ENCODE results near the gene TTLL3.

The TTLL3 gene

DNA sequence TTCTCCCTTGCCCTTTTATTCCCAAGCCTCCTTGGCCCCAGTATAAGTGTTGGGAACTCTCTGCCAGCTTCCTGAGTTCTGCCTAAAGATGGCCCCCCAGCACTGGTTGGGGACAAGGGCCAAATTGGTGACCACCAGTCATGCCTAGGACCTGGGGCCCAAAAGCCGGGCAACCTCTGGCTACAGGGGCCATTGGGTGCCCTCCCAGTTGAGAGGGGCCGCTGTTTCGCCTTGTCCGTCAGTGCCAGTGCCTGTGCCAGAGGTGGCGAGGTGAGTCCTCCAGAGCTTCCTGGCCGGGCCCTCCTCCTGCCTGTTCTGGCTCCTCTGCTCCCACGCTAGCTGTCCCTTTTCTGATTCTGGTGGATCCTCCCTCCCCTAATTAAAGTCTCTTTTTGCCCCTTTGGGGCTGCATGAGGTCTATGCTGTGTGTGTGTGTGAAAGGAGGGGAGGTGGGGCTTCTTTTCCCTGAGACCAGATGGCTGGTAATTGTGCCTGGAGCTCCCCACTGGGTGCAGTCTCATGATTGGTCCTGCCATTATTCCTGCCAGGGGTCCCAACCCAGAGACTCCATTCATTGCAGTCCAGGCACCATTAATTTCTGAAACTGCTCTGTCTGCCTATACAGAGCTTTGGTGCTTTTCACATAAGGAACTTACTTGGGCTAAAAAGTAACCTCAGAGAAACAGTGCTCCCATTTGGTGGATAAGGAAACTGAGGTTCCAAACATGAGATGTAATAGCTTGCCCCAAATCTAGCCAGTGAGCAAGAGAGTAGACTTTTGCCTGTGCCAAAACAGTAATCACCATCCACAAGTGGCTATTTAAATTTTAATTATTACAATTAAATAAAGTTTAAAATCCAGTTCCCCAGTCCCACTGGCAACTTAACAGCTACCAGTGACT, 3.1 kb upstream of the TTLL3 start:
- no peak for DNase-seq (ENCODE audit: low spot score)

DNA sequence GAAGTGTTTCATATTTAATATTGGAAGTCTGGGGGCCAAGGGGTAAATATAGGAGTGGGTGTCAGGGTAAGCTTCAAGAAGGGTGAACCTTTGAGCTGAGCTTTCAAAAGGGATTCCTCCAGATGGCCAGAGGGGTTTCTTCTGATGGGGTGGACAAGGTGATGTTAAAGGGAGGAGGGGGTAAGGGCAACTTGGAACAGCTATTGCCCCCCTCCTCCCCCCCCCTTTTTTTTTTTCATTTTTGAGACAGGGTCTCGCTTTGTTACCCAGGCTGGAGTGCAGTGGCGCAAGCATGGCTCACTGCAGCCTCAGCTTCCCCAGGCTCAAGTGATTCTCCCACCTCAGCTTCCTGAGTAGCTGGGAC, 2.1 kb upstream of the TTLL3 start:
- no peak for DNase-seq (ENCODE audit: low spot score)

DNA sequence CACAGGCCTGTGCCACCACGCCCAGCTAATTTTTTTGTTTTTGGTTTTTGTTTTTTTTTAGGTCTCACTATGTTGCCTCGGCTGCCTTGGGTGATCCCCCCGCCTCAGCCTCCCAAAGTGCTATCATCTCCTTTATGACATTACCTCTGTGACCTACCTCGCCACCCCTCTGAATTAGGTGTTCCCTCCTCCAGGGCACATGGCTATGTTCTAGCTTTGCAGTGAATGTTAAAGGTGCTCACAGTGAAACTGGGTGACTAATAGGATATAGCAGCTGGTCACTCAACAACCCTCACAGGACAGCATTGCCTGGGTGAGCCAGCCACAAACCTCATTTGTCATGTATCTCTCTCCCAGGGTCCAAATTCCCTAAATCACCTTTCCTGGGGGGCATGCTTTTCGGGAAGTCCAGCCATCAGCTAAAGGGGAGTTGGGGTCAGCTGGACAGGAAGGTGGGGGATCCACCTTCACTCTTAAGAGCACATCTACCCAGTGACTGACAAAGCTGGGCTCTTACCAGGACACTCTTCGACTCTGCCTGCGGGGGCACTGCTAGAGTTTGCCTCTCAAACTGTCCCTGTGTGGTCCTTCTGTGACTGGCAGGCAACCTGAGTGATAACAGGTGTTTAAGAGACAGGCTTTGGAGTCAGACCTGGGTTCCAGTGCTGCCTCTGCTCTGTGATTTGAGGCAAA, 1.6 kb upstream of the TTLL3 start:
- no peak for DNase-seq (ENCODE audit: low spot score)

DNA sequence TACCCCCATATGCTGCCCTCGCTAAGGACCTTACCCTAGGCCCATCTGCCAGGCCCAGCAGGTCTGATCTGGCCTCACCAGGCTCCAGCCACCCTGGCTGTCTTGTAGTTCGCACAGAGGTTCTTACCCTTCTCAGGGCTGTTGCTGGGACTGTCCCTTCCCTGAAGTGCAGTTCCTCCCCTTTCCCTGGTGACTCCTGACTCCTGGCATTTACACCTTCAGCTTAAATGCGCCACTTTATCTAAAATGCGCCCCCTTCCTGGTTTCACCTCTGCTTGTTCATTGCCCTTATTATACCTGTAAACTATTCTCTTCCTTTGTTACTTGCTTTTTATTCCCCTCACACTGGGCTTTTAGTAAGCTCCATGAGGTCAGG, 835 bp upstream of the TTLL3 start:
- no peak for DNase-seq (ENCODE audit: low spot score)

- no peak for DNase-seq (ENCODE audit: low spot score)
These were observed 340 bp downstream of the TTLL3 start for GRCh38 chr3:9810433-9810770.

DNA sequence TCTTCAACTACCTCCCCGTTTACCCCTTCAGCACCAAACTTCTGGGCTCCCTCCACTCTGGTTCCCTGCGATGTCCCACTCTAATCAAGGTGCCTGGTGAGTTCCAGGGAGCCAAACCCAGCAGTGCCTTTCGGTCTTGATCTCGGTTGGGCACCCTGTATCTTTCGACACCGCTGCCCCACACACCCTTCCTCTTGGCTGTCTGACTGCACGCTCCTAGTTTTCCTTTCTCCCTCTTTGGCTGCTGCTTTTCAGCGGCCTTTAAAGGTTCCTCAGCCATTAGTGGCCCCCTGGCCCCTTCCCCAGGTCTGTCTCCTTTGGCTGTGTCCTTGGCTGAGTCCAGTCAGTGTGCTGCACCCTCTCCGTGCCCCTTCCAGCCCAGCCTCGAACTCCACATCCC, 784 bp downstream of the TTLL3 start:
- no peak for DNase-seq (ENCODE audit: low spot score)

GRCh38 chr3:9812870-9813483, 2.9 kb downstream of the TTLL3 start:
- DNase-seq (ENCODE audit: low spot score) = no peak

- DNase-seq (ENCODE audit: low spot score) = no peak
These were observed 5.9 kb downstream of the TTLL3 start for GRCh38 chr3:9815986-9816385.

GRCh38 chr3:9817436-9817835, 7.4 kb downstream of the TTLL3 start:
- DNase-seq (ENCODE audit: low spot score) = no peak

- DNase-seq (ENCODE audit: low spot score) = no peak
These were observed 8.7 kb downstream of the TTLL3 start for GRCh38 chr3:9818666-9819335.

- DNase-seq (ENCODE audit: low spot score) = no peak
These were observed 10.5 kb downstream of the TTLL3 start for GRCh38 chr3:9820543-9820942.

DNA sequence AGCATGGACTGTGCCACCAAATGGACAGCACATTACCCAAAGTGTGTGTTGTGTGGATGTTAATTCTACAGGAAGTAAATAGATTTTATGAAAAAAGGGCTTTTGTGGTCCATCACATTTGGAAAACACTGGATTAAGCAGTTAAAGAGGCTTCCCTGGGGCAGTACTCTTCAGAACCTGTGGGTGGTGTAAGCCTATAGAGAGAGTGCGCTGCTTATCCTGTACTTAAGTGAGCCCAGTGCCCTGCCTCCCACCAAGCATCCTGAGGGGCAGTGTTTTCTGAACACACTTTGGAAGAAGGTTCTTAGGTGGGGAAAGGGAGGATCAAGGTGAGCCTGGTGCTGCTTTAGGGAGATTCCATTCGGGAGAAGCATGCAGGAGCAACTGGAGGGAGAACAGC, 10.9 kb downstream of the TTLL3 start:
- DNase-seq (ENCODE audit: low spot score) = no peak

GRCh38 chr3:9825451-9826040, 15.5 kb downstream of the TTLL3 start:
- DNase-seq (ENCODE audit: low spot score) = no peak

GRCh38 chr3:9826815-9827573, 16.9 kb downstream of the TTLL3 start:
- DNase-seq (ENCODE audit: low spot score) = no peak

- no peak for DNase-seq (ENCODE audit: low spot score)
These were observed 19.0 kb downstream of the TTLL3 start for GRCh38 chr3:9828801-9829755.

- no peak for DNase-seq (ENCODE audit: low spot score)
These were observed 21.2 kb downstream of the TTLL3 start for GRCh38 chr3:9831253-9831652.

DNA sequence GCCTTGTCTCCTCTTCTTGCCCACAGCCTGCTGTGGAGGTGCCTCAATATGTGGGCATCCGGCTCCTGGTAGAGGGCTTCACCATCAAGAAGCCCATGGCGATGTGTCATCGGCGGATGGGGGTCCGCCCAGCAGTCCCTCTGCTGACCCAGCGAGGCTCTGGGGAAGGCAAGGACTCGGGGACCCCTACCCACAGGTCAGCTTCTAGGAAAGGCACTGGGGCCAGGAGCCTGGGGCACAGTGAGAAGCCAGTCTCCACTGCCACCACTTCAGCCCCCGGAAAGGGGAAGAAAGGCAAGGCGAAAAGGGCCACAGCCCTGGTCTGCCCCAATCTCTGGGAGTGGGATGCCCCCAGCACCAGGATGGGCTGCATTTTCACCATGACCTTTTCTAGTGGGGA, 23.0 kb downstream of the TTLL3 start:
- DNase-seq (ENCODE audit: low spot score) = no peak

DNA sequence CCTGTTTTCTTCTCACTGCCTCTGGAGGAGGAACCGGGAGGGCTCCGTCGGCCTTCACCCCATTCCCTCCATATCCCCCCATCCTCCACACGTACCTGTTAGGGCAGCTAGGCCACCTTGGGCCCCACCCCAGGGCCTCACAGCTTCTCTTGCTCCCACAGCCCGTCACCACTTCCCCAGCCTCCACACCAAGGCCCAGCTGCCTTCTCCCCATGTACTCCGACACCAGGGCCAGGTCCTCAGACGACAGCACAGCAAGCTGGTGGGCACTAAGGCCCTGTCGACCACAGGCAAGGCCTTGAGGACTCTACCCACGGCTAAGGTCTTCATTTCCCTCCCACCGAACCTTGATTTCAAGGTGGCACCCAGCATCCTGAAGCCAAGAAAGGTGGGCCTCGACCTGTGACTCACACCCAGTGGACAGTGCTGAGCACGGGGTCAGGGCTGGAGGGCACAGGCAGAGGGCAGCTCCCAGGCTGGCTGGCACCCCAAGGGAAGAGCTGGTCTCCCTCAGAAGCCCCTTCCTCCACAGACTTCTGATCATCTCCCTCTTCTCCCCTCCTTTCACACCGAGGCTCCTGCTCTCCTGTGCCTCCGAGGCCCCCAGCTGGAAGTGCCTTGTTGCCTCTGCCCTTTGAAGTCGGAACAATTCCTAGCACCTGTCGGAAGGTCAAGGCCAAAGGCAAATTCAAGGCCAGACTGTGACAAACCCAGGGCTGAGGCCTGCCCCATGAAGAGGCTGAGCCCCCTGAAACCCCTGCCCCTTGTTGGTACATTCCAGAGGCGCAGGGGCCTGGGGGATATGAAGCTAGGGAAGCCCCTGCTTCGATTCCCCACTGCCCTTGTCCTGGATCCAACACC, 24.7 kb downstream of the TTLL3 start:
- no peak for DNase-seq (ENCODE audit: low spot score)

Measured in COLO829 (cell line).